HG03196 (cell line): ENCODE results near the gene CFAP161.
"Not testable (repeated sequence)": the region's sequence is repeated elsewhere in the genome, so short reads cannot be mapped to it uniquely, and the experiment has no call there.

Source experiments
- ATAC-seq: cut with Tn5 transposase; IDR thresholded peaks from one replicate; pipeline ENCODE4 v1.9.1; 2021; ENCODE audit not compliant: unreplicated experiment

Gene CFAP161

GRCh38 chr15:81157195-81157938 lies 23.3 kb downstream of the CFAP161 start:
- no peak for ATAC-seq

- ATAC-seq, result no peak
Observed at GRCh38 chr15:81157939-81158223, 23.8 kb downstream of the CFAP161 start.

GRCh38 chr15:81158561-81158960 lies 24.5 kb downstream of the CFAP161 start:
- ATAC-seq, result not testable (repeated sequence)

GRCh38 chr15:81160312-81161159 lies 26.5 kb downstream of the CFAP161 start:
- ATAC-seq, result no peak

- ATAC-seq, result no peak
Observed at GRCh38 chr15:81161160-81161673, 27.1 kb downstream of the CFAP161 start.

GRCh38 chr15:81161851-81162250 lies 27.8 kb downstream of the CFAP161 start:
- ATAC-seq, result no peak

GRCh38 chr15:81163961-81164800 lies 30.1 kb downstream of the CFAP161 start:
- no peak for ATAC-seq

- ATAC-seq, result no peak
Observed at GRCh38 chr15:81165535-81165934, 31.5 kb downstream of the CFAP161 start.

GRCh38 chr15:81166636-81167305 lies 32.7 kb downstream of the CFAP161 start:
- ATAC-seq, result no peak

- ATAC-seq, result no peak
Observed at GRCh38 chr15:81168131-81168526, 34.1 kb downstream of the CFAP161 start.

GRCh38 chr15:81168644-81169043 lies 34.6 kb downstream of the CFAP161 start:
- ATAC-seq, result no peak

GRCh38 chr15:81170511-81170910 lies 36.4 kb downstream of the CFAP161 start:
- no peak for ATAC-seq

GRCh38 chr15:81171286-81171685 lies 37.2 kb downstream of the CFAP161 start:
- ATAC-seq, result no peak

- no peak for ATAC-seq
Observed at GRCh38 chr15:81174125-81174791, 40.2 kb downstream of the CFAP161 start.

- no peak for ATAC-seq
Observed at GRCh38 chr15:81174792-81175327, 40.8 kb downstream of the CFAP161 start.

- ATAC-seq, result no peak
Observed at GRCh38 chr15:81175496-81175895, 41.4 kb downstream of the CFAP161 start.

- ATAC-seq, result no peak
Observed at GRCh38 chr15:81176291-81176893, 42.3 kb downstream of the CFAP161 start.

GRCh38 chr15:81178365-81178764 lies 44.3 kb downstream of the CFAP161 start:
- no peak for ATAC-seq

GRCh38 chr15:81181220-81181619 lies 47.1 kb downstream of the CFAP161 start:
- ATAC-seq, result no peak
